Hematopoietic multipotent progenitor cell treated with erythropoietin and hydrocortisone succinate and interleukin-3 and kit ligand, for 17 days (in vitro differentiated cells): ENCODE results near the gene CEBPB.
A peak's percentile ranks its signal among the peaks of the same experiment; 100 is the strongest.
"Not testable (repeated sequence)": the region's sequence is repeated elsewhere in the genome, so short reads cannot be mapped to it uniquely, and the experiment has no call there.

ENCODE experiments used
- DNase-seq: peaks from one replicate; pipeline ENCODE4 v3.0.0-alpha.2; 2015; ENCODE audit warnings: low spot score

CEBPB gene

DNA sequence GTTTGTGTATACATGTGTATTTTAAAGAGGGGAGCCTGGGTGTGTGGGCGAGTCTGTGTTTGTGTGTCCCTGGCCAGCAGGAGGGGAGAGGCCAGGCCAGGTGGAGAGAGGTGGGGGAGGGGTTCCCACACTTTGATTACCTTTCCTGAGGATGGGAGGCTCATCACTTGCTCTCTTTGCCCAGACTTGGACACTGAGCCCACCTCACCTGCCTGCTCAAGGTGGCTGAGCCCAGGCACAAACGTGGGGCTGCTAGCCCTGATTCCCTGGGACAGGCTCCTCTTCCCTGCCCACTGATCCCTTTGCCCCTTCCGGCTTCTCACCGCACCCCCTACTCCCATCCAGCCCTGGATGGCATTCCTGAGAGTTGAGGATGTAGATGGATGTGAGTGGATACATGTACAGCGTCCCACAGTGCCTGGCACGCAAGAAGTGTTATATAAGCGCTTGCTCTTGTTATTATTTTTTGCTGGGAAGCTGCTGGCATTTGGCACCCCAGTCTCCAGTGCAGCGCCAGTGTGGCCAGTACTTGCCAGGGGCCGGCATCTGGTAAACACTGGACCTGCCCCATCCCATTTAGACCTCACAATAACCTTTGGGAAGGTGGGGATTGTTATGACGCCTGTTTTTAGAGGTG is 2.7 kb downstream of the CEBPB start:
- DNase-seq: peak; percentile 56

DNA sequence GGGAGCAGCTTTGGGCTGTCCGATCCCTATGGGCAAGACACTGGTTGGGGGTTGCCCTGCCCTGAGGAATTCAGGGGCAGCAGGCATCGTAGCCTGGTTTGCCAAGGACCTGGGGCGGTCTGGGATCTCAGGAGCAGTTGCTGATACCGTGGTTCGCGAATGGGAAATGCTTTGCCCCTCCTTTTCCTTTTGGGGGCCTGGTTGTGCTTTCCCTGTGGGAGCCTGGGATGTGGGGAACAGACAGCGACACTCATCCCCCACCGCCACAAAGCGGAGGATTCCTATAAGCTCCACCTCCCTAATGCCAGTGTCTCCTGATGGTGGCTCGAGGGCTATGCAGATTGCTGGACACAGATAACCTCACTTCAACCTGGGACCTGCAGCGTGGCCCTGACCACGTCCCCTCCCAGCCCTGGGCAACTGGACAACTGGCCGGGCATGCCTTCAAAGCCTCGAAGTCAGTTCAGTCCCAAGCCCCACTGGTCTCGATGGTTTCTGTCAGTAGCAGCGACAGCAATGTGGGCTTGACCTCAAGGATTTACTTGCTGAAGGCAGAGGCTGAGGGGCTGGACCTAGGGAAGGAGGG is 3.3 kb downstream of the CEBPB start:
- peak; percentile 25 for DNase-seq

DNA sequence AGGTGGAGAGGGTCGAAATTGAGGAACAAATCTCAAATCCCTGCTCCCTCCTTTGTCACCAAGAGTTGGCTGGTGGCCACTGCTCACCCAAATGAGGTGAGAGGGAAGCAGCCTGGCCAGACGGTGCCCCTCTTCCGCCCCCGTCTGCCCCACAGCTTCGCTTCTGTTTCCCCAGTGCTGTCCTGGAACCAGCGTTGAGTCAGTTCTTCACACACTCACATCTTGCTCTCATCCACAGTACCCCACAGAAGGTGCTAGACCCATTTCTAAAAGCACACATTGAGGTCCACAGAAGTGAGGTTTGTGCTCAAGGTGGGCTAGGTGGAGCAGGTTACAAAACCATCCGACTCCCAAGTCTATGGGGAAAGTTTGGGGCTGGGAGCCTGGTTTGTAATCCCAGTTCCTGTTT is 3.8 kb downstream of the CEBPB start:
- no peak for DNase-seq

DNA sequence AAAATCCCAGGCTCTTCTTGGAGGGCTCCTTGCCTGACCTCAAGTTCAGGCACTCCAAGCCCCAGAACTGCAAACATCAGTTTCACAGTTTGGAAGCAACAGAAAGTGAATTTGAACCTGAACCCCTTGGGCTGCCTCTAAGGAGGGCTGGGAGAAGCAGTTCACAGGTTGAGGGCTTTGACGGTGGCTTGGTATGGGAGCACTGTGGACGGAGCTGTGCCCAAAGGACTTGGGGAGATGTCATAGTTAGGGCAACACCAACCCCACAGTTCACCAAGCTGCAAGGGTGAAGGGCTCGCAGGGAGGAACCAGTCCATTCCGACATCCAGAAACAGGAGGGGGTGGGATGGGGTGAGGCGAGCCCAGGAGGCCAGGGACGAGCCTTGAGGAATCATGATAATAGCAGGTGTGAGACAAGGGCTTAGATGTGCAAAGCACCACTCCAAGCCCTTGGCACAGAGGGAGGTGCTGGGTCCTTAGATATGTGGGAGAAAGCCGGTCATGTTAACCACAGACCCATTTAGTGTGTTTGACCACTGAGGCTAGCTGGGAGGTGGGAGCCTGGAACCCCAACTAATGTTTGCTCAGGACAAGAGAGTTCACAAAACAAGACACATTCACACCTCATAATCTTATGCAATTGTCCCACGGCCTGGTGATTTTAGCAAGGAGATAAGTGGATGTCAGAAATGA is 4.3 kb downstream of the CEBPB start:
- peak; percentile 31 for DNase-seq

DNA sequence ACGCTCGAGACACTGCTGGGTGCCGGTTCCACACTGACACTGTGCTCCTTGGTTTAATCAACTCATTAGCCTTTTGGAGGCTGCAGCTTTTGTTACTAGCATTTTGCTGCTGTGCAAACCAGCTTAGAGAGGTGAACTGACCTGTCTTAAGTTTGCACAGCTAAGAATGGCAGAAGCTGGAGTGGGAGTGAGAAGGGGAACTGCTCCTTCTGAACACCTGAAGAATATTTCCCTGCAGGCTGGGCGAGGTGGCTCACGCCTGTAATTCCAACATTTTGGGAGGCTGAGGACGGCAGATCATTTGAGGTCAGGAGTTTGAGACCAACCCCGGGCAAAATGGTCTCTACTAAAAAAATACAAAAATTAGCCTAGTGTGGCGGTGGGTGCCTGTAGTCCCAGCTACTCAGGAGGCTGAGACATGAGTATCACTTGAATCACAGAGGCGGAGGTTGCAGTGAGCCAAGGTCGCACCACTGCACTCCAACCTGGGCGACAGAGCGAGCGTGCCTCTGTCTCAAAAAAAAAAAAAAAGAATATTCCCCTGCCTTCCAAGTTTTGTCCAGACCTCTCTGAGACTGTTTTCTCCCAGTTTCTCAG is 5.0 kb downstream of the CEBPB start:
- DNase-seq: no peak

DNA sequence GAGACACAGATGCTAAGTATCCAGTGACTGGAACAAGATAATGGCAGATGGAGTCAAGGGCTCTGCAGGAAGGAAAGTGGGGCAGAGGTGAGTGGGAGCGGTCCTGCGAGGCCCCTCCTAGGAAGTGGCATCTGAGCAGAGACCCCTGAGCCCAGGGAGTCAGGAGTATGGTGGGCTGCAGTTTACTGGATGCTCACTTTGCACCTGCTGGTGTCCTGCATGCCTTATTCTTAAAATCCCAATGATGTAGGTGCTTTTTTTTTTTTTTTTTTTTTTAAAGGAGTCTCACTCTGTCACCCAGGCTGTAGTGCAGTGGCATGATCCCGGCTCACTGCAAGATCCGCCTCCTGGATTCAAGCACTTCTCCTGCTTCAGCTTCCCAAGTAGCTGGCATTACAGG is 5.6 kb downstream of the CEBPB start:
- DNase-seq: no peak

DNA sequence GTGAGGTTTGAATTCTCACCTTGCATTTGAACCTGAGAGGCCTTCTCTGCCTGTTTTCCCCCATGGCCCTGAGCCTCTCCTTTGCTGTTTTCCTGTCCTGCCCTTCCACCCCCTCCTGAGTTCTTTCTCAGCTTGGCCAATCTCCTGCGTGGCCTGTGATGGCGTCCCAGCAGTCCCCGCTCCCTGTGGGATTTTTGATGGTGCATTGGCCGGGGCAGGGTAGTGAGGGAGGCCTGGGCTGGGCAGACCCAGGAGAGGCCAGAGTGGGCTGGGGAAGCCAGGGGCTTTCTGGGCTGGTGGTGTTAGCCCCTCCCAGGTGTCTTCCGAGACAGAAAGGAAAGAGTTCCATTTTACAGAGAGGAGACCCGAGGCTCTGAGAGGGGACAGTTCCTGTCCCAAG is 6.3 kb downstream of the CEBPB start:
- no peak for DNase-seq

DNA sequence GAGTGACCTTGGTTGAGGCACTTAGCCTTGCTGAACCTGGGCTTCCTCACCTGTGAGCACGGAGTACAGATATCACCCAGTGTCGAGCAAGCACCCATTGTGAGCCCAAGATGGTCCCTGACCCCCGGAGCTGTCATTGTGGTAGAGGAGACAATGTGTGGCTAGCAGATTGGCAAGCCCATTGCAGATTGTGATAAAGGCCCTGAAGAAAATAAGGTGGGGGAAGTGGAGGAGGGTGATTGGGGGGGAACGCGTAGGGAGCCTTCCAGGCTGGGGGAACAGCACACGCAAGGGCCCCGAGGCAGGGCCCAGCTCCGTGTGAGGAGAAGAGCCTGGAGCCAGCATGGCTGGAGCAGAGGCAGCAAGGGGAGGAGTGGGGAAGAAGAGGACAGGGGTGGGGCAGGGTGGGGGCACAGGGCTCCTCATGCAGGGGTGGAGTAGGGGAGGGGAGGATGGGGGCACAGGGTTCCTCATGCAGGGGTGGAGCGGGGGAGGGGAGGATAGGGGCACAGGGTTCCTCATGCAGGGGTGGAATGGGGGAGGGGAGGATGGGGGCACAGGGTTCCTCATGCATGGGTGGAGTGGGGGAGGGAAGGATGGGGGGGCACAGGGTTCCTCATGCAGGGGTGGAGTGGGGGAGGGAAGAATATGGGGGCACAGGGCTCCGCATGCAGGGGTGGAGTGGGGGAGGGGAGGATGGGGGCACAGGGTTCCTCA is 7.0 kb downstream of the CEBPB start:
- DNase-seq: no peak

DNA sequence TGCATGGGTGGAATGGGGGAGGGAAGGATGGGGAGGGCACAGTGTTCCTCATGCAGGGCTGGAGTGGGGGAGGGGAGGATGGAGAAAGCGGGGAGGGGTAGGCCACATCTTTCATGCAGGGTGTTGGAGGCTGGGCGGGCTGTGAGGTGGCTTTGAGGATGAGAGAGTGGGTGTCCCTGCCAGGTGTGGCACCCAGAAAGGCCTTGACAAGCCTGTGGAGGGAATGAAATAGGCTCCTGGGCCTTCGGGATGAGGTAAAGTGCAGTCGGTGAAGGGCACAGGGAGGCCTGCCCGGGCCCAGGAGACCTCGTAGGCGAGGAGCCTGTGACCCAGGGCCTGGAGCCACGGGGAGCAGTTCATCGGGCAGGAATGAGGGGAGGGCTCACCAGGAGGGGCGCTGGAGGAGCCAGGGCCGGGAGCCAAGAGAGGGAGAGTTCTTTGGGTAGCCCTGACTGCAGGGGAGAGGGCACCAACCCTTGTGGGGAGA is 7.6 kb downstream of the CEBPB start:
- no peak for DNase-seq

DNA sequence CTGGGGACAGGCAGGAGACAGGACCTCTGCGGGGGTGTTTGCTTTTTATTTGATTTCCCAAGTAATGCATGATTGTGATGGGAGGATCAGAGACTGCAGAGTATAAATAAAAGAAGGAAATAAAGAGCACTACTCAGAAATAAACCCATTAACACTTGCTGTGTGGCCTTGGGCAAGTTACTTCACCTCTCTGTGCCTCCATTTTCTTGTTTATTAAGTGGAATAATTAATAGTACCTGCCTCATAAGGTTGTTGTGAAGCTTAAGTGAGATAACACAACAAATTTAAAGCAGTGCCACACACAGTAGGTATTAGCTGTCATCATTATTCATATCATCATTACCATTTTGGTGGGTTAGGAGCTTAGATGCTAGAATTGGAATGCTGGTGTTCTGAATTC is 8.1 kb downstream of the CEBPB start:
- DNase-seq: no peak

DNA sequence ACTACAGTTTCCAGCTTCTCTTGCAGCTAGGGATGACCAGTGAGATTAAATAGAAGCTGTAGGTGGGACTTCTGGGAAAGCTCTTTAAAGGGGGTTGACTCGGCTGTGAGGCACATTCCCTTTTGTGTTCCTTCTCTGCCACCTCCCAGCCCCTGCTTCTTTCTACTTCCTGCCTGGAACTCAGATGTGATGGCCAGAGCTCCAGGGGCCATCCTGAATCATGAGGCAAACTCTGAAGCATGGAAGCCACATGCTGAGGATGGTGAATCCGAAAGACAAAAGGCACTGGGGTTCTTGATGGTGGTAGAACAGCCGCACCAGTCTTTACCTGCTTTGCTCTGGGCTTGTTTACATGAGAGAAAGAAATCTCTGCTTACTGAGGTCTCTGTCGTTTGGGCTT is 9.1 kb downstream of the CEBPB start:
- DNase-seq: no peak

DNA sequence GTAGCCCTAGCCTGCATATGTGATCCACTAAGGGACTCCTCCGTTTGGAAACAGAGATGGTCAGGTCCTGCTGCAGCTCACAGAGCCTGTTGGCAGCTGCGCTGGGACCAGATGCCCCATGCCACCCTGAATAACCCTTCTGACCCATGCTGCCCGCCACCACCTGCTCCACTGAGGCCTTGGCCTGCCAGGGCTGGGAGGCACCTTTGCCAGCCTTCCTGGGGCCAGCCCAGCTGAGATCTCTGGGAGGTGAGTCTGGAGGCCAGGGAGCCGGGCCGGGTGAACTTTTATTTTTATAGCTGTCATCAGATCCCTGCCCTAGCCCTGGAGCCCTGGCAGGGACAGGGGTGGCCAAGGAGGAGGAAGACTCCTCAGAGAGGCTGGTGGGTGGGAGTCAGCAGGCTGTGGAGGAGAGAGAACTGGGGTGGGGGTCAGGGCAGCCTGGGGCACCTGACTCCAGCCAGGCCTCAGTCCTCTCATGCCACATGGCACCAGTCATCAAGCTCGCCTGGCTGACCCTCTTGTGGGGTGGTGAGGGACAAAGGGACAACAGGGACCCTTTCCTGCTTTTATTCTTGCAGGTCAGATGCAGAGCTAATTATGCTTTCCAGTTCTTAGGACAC is 10.0 kb downstream of the CEBPB start:
- no peak for DNase-seq

DNA sequence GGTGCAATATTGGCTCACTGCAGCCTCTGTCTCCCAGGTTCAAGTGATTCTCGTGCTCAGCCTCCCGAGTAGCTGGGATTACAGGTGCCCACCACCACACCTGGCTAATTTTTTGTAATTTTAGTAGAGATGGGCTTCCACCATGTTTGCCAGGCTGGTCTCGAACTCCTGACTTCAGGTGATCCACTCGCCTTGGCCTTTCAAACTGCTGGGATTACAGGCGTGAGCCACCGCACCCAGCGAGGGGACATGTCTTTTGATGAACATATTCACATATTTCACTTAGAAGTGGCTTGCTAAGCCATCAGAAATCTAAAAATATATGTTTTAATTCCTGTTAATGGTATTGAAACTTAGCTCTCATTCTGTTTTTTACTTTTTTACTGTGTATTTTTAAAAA is 11.1 kb downstream of the CEBPB start:
- DNase-seq: not testable (repeated sequence)

DNA sequence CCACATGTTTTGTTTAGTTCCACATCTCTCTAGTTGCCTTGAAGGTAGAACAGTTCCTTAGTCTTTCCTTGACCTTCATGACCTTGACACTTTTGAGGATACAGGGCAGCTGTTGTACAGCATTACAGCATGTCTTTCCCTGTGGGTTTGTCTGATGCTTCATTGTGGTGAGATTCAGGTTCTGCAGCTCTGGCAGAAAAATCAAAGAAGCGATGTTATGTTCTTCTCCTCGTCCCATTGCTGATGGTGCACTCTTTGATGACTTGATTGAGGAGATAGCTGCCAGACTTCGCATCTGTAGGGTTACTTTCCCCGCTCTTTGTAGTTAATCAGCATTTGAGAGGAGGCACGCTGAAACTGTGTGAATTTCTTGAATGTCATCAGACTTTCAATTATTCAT is 12.0 kb downstream of the CEBPB start:
- DNase-seq: no peak

DNA sequence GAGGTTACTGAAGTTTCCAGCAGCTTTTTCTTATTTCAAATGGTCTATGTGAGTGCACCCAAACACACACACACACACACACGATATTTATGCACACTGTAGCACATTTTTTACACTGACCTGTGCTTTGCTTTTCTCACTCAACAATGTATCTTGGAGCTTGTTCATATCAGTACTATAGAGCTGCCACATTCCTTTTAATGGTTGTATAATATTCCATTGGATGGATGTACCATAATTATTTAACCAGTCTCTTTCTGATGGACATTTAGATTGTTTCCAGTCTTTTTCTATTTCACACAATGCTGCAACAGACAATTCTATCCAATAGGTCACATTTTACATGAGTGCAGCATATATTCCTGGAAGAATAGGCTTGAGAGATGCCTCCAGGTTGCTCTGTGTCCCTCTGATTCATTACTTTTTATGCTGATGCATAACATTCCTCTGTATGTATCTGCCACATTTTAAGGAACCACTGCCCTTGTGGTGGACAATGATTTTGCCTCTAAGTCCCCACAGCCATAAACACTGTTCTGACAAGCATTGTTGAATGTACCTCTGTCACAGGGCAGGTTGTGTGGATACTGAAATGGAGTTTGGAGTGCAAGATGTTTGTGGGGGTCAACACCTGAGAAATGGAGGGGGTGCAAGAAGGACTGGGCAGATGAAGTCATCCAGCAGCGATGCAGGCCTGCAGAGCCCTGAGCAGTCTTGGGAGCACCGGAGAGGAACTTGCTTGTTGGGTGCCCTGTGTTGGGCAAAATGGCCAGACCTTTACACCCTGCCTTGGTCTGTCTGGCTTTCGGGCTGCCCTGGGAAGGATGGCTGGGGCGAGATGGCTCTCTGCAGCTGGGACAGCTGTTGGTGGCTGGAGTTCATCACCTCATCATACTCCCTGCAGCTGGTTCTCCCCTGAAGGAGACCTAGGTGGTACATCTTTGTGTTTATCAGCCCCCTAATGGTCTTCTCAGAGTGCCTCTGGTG is 13.6 kb downstream of the CEBPB start:
- no peak for DNase-seq

DNA sequence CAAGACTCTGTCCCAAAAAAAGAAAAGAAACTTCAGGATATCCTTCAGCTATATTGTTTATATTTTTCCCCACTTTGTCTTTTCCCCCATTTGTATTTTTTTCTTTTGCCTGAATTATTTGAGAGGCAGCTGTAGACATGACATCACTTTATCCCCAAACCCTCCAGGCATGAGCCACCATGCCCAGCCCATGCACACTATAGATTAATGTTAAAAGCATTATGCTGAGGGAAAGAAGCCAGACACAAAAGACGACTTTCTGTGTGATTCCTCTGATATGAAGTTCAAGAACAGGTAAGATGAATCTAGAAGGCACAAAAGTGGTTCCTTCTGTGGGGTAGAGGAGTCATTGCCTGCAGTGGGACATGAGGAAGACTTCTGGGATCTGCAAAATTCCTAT is 16.4 kb downstream of the CEBPB start:
- DNase-seq: no peak

DNA sequence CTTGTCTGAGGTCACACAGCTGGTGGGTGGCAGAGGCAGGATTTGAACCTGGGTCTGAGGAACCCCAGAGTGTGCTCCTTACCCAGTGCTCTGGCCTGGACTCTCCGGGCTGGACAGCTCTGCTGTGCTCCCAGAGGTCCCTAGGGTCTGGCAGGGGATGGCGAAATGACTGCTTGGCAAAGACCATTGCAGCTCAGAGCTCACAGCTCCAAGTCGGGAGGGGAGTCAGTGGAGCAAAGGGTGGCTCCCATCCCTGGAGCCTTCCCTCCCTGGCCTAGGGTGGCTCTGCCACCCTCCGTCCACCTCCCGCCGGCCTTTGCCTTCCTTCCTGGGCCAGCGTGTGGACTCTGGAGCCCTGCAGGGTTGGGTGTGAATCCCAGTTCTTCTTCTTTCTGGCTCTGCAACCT is 17.5 kb downstream of the CEBPB start:
- DNase-seq: no peak

DNA sequence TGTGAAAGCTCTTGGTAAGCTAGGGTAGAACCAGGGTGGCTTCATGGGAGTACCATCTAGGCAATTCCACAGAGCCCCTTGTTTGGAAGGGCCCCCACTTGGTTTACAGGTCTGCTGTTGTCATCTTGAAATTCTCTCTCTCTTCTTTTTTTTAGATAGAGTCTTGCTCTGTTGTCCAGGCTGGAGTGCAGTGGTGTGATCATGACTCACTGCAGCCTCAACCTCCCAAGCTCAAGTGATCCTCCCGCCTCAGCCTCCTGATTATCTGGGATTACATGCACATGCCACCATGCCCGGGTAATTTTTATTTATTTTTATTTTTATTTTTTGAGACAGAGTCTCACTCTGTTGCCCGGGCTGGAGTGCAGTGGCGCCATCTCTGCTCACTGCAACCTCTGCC is 18.2 kb downstream of the CEBPB start:
- DNase-seq: not testable (repeated sequence)

DNA sequence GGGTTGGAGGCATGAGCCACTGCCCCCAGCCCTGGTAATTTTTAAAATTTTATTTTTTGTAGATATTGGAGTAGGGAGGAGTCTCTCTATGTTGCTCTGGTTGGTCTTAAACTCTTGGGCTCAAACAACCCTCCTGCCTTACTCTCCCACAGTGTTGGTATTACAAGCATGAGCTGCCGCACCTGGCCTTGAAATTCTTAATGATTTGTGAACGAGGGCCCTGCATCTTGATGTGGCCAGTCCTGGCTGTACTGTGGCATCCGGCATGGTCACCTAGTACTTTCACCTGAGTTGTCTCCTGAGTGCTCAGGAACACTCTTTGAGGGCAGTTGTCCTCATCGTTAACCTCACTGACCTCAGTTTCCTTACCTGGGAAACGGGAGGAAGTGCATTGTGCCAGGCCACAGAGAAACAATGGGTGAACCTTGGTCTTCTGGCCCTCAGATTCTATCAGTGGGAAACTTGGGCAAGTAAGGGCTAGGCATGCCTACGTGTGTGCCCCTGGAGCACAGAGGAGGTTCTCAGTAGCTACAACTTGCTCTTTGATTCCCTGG is 19.5 kb downstream of the CEBPB start:
- no peak for DNase-seq

DNA sequence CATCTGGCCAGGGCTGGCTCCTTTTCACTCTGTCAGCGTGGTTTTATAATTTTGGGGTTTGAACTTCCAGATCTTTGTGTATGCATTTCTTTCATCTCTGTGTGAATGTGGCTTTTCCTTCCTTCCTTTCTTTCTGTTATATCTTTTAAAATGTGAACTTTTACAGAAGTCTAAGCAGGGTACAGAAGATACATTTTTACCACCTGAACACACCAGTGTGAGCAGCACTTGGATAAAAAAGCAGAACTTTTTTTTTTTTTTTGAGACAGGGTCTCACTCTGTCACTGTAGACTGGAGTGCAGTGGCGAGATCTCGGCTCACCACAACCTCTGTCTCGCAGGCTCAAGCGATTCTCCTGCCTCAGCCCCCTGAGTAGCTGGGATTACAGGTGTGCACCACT is 20.5 kb downstream of the CEBPB start:
- DNase-seq: no peak
